WERI-Rb-1 (cell line): ENCODE results near the gene INF2.

ENCODE experiments used
- DNase-seq: peaks from one replicate; pipeline ENCODE4 v3.0.0-alpha.2; 2020
- H3K27ac ChIP-seq: fragments of 250-450 bp; sonication (Bioruptor Pico); 2 replicates; pipeline ENCODE4 v1.5.1; 2020; ENCODE audit warnings: mild to moderate bottlenecking, moderate library complexity
- H3K27me3 ChIP-seq: fragments of 250-450 bp; sonication (Bioruptor Pico); 2 replicates; pipeline ENCODE4 v1.5.1; 2021; ENCODE audit warnings: mild to moderate bottlenecking, low read depth, moderate library complexity; ENCODE audit not compliant: insufficient read depth, severe bottlenecking
- H3K36me3 ChIP-seq: fragments of 250-450 bp; sonication (Bioruptor Pico); 2 replicates; pipeline ENCODE4 v1.5.1; 2020; ENCODE audit warnings: mild to moderate bottlenecking, moderate library complexity
- H3K4me3 ChIP-seq: 2 replicates; pipeline ENCODE4 v1.5.1; 2011; ENCODE audit warnings: low read depth, mild to moderate bottlenecking, control low read depth, low read length
- H3K9me3 ChIP-seq: fragments of 250-450 bp; sonication (Bioruptor Pico); 2 replicates; pipeline ENCODE4 v1.5.1; 2021; ENCODE audit warnings: mild to moderate bottlenecking, moderate library complexity; ENCODE audit not compliant: severe bottlenecking
- TF ChIP-seq, protein P1 (sequence below): IDR thresholded peaks from 2 replicates; pipeline ENCODE4 v1.5.1; 2011; ENCODE audit warnings: low read depth, mild to moderate bottlenecking, control low read depth, inconsistent platforms, low read length

The INF2 gene

DNA sequence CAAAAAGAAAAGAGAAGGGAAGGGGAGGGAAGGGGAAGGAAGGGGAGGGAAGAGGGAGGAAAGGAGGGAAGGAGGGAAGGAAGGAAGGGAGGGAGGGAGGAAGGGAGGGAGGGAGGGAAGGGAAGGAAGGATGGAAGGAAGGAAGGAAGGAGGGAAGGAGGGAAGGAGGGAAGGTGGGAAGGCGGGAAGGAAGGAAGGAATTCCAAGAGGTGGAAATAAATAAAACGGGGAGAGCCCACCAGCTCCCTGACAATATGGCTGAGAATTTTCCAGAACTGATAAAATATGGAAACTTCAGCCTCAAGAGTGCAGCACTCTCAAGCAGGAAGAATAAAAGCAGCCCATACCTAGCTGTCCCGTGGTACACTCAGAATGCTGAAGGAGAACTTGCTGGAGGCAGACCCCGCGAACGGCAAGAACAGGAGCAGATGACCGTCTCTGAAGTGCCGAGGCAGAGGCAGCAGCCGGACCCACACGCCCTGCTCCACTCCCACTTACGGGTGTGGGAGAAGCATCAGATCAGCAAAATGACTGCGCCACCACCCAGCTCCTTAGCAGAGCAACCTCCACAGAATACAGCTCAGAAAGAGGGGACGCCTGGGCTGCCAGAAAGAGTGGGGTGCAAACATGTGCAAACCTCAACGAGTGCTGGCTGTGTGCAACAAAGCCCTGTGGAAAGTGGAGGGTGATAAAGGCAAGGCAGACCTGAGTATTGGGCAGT is 34.1 kb upstream of the INF2 start:
- no peaks in the 10 kb centered on the region for H3K27me3 ChIP-seq
- H3K4me3 ChIP-seq = no peak overlapping the region
- no peaks in the 10 kb centered on the region for H3K36me3 ChIP-seq
- DNase-seq = no peak
- H3K27ac ChIP-seq = no peak overlapping the region
- TF ChIP-seq, protein P1, sequence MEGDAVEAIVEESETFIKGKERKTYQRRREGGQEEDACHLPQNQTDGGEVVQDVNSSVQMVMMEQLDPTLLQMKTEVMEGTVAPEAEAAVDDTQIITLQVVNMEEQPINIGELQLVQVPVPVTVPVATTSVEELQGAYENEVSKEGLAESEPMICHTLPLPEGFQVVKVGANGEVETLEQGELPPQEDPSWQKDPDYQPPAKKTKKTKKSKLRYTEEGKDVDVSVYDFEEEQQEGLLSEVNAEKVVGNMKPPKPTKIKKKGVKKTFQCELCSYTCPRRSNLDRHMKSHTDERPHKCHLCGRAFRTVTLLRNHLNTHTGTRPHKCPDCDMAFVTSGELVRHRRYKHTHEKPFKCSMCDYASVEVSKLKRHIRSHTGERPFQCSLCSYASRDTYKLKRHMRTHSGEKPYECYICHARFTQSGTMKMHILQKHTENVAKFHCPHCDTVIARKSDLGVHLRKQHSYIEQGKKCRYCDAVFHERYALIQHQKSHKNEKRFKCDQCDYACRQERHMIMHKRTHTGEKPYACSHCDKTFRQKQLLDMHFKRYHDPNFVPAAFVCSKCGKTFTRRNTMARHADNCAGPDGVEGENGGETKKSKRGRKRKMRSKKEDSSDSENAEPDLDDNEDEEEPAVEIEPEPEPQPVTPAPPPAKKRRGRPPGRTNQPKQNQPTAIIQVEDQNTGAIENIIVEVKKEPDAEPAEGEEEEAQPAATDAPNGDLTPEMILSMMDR = no peak
- H3K9me3 ChIP-seq = peaks cover 21% of the 10 kb centered on the region

DNA sequence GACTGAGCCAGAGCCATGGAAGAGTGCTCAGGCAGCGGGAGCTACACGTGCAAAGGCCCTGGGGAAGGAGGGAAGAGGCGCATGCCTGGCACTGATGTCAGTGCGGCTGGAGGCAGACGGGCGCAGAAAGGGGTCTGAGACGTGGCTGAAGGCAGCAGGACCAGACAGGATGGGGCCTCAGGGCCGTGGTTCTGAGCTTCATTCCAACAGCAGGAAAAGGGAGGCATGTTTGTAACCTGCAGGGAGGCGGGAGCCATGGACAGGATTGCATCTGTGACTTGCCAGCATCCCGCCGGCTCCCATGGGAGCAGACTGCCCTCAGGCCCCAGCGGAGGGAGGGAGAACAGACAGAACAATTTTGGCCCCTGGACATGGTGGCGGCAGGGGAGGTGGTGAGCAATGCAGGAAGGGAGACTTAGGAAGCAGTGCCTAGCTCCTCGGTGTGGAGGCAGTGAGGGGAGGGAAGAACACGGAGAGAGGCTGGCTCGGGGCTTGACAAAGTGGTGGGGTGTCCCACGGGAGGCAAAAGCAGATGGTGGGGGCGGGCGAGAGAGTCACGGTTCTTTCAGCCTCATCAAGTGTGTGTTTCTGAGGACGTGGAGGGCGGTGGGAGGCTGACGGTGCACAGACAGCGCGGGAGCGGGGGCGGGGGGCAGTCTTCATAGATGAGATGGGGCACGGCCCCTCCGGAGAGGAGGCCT is 33.3 kb upstream of the INF2 start:
- no peak for DNase-seq
- no peaks in the 10 kb centered on the region for H3K36me3 ChIP-seq
- H3K4me3 ChIP-seq = no peak overlapping the region
- H3K9me3 ChIP-seq = peaks cover 21% of the 10 kb centered on the region
- H3K27ac ChIP-seq = no peak overlapping the region
- H3K27me3 ChIP-seq = no peaks in the 10 kb centered on the region
- TF ChIP-seq, protein P1 = no peak

DNA sequence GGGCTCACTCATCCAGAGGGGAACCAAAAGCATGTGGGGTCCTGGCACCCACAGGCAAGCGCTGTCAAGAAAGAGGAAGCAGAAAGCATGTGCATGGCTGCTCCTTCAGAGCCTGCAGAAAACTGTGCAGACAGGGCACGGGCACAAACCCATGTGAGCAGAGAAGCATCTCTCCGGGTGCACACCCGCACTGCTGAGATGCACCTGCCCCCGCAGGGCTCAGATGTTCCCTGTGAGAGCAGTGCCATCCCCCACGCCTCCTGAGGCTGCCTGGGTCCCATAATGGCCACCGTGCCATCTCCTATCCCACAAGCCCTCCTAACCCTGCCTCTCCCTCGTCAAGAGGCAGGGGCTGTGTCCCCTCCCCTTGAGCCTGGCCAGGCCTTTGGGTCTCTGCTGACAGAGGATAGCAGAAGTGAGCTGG is 32.3 kb upstream of the INF2 start:
- TF ChIP-seq, protein P1 = no peak
- peaks cover 21% of the 10 kb centered on the region for H3K9me3 ChIP-seq
- H3K36me3 ChIP-seq = no peaks in the 10 kb centered on the region
- no peak for DNase-seq
- no peak overlapping the region for H3K4me3 ChIP-seq
- no peaks in the 10 kb centered on the region for H3K27me3 ChIP-seq
- no peak overlapping the region for H3K27ac ChIP-seq

DNA sequence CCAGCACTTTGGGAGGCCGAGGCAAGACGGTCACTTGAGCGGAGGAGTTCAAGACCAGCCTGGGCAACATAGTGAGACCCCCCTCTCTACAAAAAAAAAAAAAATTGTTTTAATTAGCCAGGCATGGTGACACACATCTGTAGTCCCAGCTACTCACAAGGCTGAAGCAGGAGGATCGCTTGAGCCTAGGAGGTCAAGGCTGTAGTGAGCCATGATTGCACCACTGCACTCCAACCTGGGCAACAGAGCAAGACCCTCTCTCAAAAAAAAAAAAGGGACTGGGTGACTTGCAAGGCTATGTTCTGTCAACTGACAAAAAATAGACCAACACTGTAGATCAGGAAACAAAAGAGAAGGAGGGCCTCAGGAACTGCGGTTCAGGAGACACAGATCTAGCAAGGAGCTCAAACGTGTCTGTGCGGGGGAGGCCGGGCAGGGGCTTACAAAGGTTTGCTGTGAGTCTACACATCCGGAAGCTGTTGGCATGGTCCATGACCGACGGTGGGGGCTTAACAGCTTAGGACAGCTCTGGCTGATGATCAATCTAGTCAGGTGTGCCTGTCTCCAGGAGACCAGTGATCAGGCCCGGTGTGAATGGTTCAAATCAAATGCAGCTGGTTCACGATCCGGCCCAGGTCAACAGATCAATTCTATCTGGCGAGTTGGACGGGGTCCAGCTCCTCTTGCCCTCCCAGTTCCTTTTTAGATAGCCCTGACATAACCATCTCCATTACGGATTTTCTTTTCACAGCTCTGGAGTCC is 31.7 kb upstream of the INF2 start:
- Histone ChIP-seq H3K36me3 (no peaks in the 10 kb centered on the region), H3K27me3 (no peaks in the 10 kb centered on the region), H3K9me3 (peaks cover 14% of the 10 kb centered on the region), H3K4me3 (no peak overlapping the region), H3K27ac (no peak overlapping the region)
- TF ChIP-seq, protein P1 = no peak
- peak; percentile 43 for DNase-seq

DNA sequence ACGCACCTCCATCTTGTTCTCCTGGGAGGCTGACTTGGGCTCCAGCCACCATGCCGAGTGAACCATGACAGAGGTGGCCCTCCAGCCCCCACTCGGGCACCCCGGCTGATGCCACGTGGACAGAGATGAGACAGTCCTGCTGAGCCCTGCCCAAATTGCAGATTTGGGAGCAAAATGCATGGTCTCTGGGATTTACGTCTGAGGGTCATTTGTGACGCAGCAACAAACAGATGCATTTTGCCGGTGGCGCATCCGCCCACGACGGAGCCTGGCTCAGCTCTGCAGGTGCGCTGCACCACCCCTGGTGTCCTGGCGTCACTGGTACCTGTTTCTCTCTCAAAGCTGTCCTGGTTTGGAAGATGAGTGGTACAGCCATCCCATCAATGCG is 31.1 kb upstream of the INF2 start:
- Histone ChIP-seq H3K27me3 (no peaks in the 10 kb centered on the region), H3K9me3 (peaks cover 12% of the 10 kb centered on the region), H3K4me3 (no peak overlapping the region), H3K27ac (no peak overlapping the region), H3K36me3 (no peaks in the 10 kb centered on the region)
- no peak for DNase-seq
- TF ChIP-seq, protein P1 = no peak
